Activated CD4-positive, alpha-beta T cell treated with anti-CD3 and anti-CD28 coated beads, Interleukin-2, amount 50 U/mL, for 16 hours (primary cell): ENCODE results near the gene SH2D3C.
"Not testable (repeated sequence)": the region's sequence is repeated elsewhere in the genome, so short reads cannot be mapped to it uniquely, and the experiment has no call there.

Source experiments
- DNase-seq: peaks from one replicate; pipeline ENCODE4 v3.0.0-alpha.2; 2020

The SH2D3C gene

DNA sequence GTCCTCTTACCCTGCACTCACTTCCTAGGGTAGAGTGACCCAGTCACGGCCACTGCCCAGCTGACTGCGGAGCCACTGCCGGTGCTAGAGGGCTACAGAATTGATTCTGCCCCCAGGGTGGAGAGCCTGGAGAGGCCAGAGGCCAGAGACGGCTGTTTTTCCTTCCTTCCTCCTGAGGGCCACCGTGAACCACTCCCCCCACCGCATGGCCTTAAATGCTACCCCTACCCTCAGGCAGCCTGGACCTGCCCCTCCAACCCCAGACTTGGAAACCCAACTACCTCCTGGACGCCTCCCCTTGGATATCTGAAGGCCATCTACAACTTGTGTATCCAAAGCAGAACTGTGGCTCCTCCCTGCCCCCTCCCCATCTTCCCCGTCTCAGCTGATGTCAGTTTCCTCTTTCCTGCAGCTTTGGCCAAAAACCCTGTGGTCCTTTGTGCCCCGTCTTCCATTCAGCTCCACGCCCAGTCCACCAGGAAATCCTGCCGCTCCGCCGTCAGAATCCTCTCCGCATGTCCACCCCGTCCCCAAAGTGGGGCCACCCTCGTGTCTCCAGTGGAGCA is 16.3 kb downstream of the SH2D3C start:
- DNase-seq = no peak

- DNase-seq = no peak
Measured at GRCh38 chr9:127761491-127761956, 16.9 kb downstream of the SH2D3C start.

GRCh38 chr9:127761061-127761460 is 17.4 kb downstream of the SH2D3C start:
- DNase-seq = no peak

GRCh38 chr9:127758843-127759242 is 19.6 kb downstream of the SH2D3C start:
- DNase-seq = no peak

- not testable (repeated sequence) for DNase-seq
Measured at GRCh38 chr9:127756776-127757175, 21.7 kb downstream of the SH2D3C start.

DNA sequence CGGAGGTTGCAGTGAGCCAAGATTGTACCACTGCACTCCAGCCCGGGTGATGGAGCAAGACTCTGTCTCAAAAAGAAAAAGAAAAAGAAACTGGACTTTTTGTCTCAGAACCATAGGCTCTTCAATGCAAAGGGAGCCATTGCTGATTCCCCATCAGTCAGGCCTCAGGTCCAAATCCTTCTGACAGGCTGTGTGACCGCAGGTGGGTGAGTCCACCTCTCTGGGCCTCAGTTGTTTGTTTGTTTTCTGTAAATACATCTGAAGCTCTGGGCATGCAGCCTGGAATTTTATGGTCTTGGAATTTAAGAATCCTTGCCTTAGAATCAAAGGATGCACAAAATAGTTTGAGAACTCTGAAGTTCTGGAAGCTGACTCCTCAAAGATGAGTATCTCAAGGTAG is 22.2 kb downstream of the SH2D3C start:
- no peak for DNase-seq

DNA sequence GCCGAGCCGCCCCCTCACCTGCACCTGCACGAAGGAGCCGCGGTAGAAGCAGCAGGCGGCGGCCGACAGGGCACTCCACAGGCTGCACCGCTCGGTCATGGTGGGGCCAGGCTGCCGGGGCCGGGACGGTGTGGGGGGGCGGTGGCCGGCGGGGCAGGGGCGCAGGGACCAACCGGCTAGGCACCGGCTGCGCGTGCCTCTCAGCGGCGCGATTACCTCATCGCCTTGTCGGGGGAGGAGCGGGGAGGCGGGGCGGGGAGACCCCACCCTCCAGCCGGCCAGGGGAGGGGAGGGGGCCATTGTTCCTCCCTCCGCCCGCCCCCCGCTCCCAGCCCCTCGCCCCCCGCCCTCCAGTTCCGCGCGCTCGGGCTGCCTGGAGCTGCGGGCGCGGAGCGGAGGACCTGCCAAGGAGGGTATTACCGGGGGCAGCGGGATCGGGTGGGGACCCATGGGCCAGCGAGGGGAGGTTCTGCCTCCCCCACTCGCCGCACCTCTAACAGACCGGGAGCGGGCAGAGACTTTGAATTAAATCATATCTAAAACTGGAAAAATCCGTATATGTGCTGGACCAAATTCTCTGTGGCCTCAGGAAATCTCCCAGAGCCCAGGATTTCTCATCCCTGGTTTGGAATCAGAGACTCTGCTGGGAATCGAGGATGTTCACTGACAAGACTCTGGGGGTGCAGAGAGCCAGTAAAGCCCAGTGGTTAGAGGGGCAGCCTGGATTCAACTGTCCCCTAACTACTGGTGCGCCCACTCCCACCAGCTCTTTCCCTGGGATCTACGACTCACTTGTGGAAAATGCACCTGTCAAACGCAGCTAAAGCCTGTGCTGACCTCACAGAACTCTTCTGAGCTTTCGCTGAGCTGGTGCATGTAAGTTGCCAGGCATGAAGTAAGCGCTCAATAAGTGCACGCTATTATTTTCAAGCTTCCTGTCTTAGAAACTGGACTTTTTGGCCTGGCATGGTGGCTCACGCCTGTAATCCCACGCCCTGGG is 23.1 kb downstream of the SH2D3C start:
- DNase-seq = no peak

- DNase-seq = no peak
Measured at GRCh38 chr9:127754099-127755060, 24.1 kb downstream of the SH2D3C start.

DNA sequence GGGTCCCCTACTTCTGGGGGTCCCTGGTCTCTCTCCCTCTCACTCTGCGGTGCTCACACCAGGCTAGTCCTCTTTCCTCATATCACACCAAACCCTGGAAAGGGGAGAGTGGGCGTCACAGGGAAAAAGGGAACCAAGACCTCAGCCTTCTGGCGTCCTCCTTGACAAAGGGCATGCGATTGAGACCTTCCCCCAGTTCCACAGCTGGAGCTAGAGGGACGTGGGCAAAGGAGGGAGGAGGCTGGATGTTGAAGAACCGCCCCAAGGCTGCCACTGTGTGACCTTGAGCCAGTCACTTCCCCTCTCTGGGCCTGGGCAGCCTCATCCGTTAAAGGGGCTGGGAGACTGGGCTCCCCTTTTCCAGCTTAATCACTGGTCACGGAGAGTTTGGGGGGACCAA is 24.8 kb downstream of the SH2D3C start:
- no peak for DNase-seq

- DNase-seq = no peak
Measured at GRCh38 chr9:127753148-127753547, 25.3 kb downstream of the SH2D3C start.

- DNase-seq = no peak
Measured at GRCh38 chr9:127751269-127752054, 27.0 kb downstream of the SH2D3C start.

DNA sequence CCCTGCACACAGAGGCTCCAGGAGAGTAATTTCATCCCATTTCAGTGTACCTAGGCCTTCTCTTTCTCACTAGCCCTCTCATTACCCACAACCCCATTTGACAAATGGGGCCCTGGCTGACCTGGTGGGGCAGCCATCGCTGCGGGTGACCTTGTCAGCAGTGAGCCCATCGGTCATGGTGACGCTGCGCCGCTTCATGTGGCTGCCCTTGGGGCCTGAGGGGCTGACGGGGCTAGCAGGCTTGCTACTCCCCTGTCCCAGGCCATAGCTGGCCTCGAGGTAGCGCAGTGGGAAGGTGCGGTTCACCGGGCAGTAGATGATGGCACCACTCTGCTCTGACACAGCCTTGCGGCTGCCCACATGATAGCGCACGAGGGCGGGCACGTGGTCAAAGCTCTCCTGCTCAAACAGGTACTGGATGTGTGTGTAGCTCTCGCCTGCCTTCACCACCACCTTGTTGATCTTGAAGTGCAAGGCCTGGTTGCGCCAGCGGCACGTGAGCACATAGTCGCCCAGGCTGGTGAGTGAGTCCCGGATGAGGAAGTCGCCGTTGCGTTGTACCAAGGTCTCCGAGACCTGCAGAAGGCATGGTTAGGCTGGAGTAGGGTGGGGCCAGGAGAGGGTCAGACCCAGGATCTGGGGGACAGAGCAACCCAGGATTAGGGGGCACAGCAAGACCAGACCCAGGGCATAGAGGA is 29.2 kb downstream of the SH2D3C start:
- no peak for DNase-seq

DNA sequence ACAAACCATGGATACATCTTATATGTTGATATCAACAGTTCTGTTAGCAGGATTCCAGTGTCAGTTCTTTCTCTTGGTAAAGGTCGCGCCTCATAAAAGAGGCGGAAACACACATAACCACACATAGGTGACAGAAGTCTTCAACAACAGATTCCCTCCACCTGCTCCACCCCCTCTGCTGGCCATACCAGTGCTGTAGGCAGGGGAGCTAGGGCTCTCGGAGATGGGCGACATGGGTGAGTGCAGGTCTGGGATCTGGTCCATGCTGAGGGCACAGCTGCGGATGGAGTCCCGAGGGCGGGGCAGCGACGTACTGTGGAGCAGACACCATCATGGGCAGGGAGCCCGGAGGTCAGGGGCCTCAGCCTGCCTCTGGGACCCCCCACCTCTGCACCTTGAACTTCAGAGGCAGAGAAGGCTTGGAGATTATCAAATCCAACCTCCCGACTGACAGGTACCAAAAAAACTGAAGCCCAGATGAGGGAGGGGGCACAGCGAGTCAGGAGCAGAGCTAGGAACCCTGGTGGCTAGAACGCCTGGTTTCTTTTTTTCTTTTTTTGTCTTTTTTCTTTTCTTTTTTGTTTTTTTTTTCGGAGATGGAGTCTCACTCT is 31.4 kb downstream of the SH2D3C start:
- no peak for DNase-seq

DNA sequence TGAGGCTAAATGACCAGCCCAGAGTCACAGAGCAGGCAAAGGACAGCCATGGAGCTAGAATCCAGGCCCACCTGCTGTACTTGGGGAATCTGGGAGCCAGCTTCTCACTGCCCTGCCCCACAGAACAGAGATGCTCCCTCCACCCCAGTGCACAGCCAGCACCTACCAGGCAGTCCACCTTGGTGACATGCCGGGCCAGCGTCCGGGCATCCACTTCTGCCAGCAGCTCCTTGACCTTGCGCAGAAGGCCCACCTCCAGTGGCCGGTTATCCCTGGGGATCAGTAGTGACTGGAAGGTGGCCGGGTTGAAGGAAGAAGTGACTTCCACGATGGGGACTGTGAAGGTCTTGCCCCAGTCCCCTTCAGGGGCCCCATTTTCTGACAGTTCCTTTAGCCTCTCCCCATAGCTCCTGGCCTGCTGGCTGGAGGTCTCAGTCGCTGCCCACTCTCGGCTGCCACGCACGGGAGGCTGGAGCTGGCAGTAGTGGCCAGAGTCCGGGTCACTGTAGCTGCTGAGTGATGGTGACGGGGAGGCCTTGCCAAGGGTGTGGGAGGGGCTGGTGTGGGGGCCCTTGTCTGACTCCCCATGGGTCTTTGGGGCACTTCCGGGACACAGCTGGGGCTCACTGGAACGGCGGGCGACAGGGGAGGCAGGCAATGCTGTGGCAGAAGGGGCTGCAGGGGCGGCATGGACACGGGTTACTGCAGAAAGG is 33.9 kb downstream of the SH2D3C start:
- DNase-seq = no peak

- DNase-seq = no peak
Measured at GRCh38 chr9:127742435-127743088, 35.9 kb downstream of the SH2D3C start.

- DNase-seq = no peak
Measured at GRCh38 chr9:127741831-127742434, 36.5 kb downstream of the SH2D3C start.

DNA sequence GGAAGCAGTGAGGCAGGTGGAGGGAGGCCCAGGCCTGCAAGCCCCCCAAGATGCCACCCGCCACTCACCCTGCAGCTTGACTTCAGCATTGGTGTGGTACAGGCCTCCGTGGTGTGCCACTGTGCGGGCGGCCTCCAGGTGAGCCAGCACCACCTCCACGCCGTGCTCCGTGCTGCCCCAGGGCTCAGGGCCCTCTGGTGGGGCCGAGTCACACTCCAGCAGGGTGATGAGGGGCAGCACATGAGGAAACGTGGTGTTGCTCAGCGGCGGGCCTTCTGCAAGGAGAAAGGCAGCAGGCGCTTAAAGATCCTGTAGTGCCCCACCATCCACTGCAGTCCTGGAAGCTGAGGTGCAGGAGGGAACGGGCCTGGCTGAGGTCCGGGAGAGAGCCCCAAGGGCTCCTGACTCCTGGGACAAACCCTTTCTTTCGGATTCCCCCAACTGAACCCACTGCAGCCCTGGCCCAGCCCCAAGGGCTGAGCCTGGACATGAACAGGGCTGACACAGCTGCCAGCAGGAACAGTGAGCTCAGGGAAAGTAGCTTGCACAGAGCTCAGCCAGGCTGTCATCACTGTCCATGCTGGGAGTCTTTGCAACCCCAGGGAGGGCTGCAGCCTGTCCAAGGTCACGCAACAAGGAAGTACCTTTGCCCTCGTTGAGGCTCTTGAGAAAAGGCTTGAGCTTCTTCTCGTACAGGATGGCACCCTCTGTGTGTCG is 38.7 kb downstream of the SH2D3C start:
- DNase-seq = no peak

- no peak for DNase-seq
Measured at GRCh38 chr9:127738666-127739065, 39.8 kb downstream of the SH2D3C start.
